NB4 (cell line): ENCODE data around the gene HYAL3.
A peak's percentile ranks its signal among the peaks of the same experiment; 100 is the strongest.

ENCODE experiments used
- DNase-seq: peaks from one replicate; pipeline ENCODE4 v3.0.0; 2010; ENCODE audit warnings: low read depth
- H3K4me3 ChIP-seq: one replicate; pipeline ENCODE4 v1.5.1; 2011; ENCODE audit warnings: mild to moderate bottlenecking, low read depth, low read length, moderate library complexity
- MYC ChIP-seq: IDR thresholded peaks from 2 replicates; pipeline ENCODE4 v1.6.1; 2011; ENCODE audit warnings: low read depth, low read length
- POLR2A ChIP-seq: IDR thresholded peaks from 2 replicates; pipeline ENCODE4 v1.6.1; 2011; ENCODE audit warnings: mild to moderate bottlenecking; ENCODE audit not compliant: insufficient read length; ENCODE audit errors: extremely low read depth
- TF ChIP-seq, protein P1 (sequence below): IDR thresholded peaks from 2 replicates; pipeline ENCODE4 v1.6.1; 2011; ENCODE audit warnings: low read depth, low read length
- TF ChIP-seq, protein P2 (sequence below): IDR thresholded peaks from one replicate; pipeline ENCODE4 v1.5.1; 2012; ENCODE audit warnings: low read depth, low read length

The HYAL3 gene

GRCh38 chr3:50322386-50323091 is 23.3 kb upstream of the HYAL3 start, which contains the start of gene HYAL2:
Gene HYAL2 (minus strand): TSS chr3:50322745. CDS start chr3:50320489, 2,256 bp downstream.
- TF ChIP-seq POLR2A, result no peak
- no peak for TF ChIP-seq MYC
- TF ChIP-seq, protein P1, sequence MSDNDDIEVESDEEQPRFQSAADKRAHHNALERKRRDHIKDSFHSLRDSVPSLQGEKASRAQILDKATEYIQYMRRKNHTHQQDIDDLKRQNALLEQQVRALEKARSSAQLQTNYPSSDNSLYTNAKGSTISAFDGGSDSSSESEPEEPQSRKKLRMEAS, result no peak
- TF ChIP-seq, protein P2, sequence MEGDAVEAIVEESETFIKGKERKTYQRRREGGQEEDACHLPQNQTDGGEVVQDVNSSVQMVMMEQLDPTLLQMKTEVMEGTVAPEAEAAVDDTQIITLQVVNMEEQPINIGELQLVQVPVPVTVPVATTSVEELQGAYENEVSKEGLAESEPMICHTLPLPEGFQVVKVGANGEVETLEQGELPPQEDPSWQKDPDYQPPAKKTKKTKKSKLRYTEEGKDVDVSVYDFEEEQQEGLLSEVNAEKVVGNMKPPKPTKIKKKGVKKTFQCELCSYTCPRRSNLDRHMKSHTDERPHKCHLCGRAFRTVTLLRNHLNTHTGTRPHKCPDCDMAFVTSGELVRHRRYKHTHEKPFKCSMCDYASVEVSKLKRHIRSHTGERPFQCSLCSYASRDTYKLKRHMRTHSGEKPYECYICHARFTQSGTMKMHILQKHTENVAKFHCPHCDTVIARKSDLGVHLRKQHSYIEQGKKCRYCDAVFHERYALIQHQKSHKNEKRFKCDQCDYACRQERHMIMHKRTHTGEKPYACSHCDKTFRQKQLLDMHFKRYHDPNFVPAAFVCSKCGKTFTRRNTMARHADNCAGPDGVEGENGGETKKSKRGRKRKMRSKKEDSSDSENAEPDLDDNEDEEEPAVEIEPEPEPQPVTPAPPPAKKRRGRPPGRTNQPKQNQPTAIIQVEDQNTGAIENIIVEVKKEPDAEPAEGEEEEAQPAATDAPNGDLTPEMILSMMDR, result no peak
- H3K4me3 ChIP-seq, result peak within 1 kb of the TSS; percentile 62
- no peak for DNase-seq

- no peak for DNase-seq
- no peak overlapping the region for H3K4me3 ChIP-seq
- TF ChIP-seq, protein P2, result no peak
- TF ChIP-seq, protein P1, result no peak
- TF ChIP-seq MYC, result no peak
- TF ChIP-seq POLR2A, result no peak
Measured at GRCh38 chr3:50322115-50322385, 22.8 kb upstream of the HYAL3 start.

- peak overlapping the region; percentile 62 for H3K4me3 ChIP-seq
- peak; percentile 88 for DNase-seq
- peak; percentile 45 for TF ChIP-seq POLR2A
- TF ChIP-seq, protein P2, result peak; percentile 17
- TF ChIP-seq, protein P1, result 0 out of 2 replicates have a peak, but pooled peaks have one; percentile 17
- peak; percentile 28; the same call in 1 of the 2 replicates for TF ChIP-seq MYC
Measured at GRCh38 chr3:50321336-50322114, 22.3 kb upstream of the HYAL3 start.

GRCh38 chr3:50320853-50321335 is 21.7 kb upstream of the HYAL3 start:
- H3K4me3 ChIP-seq, result peak overlapping the region; percentile 77
- TF ChIP-seq POLR2A (no peak), MYC (no peak)
- TF ChIP-seq, protein P2, result no peak
- TF ChIP-seq, protein P1, result peak; percentile 47; the same call in 1 of the 2 replicates
- peak; percentile 79 for DNase-seq

- no peak for DNase-seq
- no peak for TF ChIP-seq POLR2A
- TF ChIP-seq, protein P2, result no peak
- TF ChIP-seq MYC, result no peak
- TF ChIP-seq, protein P1, result no peak
Measured at GRCh38 chr3:50319894-50320625, 20.9 kb upstream of the HYAL3 start.

More at GRCh38 chr3:50319894-50320625, 20.9 kb upstream of the HYAL3 start:
- peak overlapping the region; percentile 77 for H3K4me3 ChIP-seq
